Coronary artery (tissue), 2 donors: ENCODE results near the gene PRR36.

ENCODE experiments used
- DNase-seq: peaks from one replicate; pipeline ENCODE4 v3.0.0-alpha.2; 2017; ENCODE audit warnings: low spot score
- H3K27ac ChIP-seq, 2 donors: fragments of 200-600 bp; sonication (generic); one replicate each; pipeline ENCODE4 v1.5.1; 2016 to 2019
- H3K4me3 ChIP-seq: fragments of 200-600 bp; sonication (generic); 2 replicates; pipeline ENCODE4 v1.5.1; 2016; ENCODE audit warnings: mild to moderate bottlenecking, moderate library complexity
- CTCF ChIP-seq: fragments of 200-600 bp; sonication (generic); IDR thresholded peaks from one replicate; pipeline ENCODE4 v1.5.1; 2019; ENCODE audit warnings: antibody characterized with exemption

PRR36 gene

DNA sequence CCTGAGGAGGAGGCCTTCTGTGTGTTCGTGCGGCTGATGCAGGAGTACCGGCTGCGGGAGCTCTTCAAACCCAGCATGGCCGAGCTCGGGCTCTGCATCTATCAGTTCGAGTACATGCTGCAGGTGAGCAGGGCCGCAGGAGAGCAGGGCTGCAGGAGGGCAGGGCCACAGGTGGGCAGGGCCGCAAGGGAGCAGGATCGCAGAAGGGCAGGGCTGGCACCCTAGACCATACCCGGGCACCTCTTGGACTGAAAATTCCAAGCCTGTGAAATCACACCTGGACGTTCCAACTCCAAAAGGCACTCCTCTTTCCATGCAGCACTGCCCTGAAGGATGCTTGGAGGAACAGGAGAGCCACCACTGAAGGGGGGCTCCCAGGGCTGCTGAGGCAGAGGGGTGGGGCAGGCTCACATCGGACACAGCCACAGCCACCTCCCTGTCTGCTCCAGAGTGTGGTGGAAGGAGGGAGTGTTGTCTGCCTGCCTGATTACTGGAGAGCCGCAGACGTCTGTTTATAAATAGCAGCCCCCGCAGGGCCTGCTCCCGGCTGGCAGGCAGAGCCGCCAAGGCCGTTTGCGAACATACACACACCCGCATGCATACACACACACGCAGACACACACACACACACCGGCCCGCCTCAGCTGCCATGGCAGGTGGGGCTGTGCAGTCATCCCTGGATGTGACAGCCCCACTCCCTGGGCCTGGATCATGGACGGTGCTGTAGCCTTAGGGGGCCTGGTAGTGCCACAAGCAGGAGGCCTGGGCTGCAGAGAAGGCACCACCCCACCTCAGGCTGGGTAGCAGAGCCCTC lies 24.0 kb downstream of the PRR36 start:
- DNase-seq = no peak
- no peak overlapping the region for H3K27ac ChIP-seq

DNA sequence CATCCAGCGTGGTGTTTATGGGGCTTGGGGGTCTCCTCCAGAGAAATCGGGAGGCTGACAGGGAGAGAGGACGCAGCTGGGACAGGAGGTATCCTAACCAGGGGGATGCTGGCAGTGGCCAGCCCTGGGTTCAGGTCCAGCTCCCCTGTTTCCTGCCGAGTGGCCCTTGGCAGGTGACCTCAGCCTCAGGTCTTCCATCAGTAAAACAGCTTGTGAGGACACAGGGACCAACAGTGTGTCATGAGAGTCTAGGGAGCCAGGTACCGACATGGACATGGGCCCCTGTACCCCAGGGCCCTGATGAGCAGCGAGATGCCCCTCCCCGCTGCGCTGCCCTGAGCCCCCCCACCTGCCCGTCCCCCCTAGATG lies 24.6 kb downstream of the PRR36 start:
- Histone ChIP-seq H3K4me3 (no peak overlapping the region), H3K27ac (no peak overlapping the region)
- DNase-seq = no peak
- no peak for TF ChIP-seq CTCF

More for the DNA sequence above, 24.0 kb downstream of the PRR36 start:
- H3K4me3 ChIP-seq = no peak overlapping the region
- TF ChIP-seq CTCF = no peak

DNA sequence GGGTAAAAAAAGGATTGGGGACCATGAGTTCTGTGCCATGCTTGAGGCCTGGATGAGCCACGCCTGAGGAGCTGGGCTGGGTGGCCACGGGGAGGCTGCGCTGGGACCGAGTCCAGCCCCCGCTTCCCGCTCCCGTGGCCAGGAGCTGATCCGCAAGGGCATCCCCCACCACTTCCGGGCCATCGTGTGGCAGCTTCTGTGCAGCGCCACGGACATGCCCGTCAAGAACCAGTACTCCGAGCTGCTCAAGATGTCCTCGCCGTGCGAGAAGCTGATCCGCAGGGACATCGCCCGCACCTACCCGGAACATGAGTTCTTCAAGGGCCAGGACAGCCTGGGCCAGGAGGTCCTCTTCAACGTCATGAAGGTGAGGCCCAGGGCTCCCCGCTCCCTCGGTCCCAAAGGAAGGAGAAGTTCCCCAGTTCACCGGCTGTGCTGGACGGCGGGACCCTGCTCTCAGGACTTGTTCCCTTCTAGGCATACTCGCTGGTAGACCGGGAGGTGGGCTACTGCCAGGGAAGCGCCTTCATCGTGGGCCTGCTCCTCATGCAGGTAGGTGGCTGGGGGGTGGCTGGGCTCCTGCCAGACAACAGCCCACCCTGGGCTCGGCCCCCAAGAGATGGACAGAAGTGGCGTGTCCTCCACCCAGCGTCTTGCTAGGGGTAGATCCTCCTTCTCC lies 25.3 kb downstream of the PRR36 start:
- H3K27ac ChIP-seq = no peak overlapping the region
- no peak for TF ChIP-seq CTCF
- no peak overlapping the region for H3K4me3 ChIP-seq
- DNase-seq = no peak

DNA sequence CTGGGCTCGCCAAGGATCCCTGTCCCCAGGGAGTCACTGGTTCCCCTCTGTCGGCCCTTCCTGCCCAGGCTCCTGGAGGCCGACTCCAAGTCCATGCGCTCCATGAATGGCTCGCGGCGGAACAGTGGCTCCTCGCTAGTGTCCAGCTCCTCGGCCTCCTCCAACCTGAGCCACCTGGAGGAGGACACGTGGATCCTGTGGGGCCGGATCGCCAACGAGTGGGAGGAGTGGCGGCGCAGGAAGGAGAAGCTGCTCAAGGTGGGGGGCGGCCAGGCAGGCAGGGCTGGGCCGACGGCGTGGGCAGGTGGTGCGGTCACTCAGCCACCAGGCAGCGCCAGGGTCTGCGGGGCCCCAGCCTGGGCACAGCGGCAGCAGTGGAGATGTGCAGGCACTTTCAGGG lies 26.5 kb downstream of the PRR36 start:
- TF ChIP-seq CTCF = no peak
- no peak overlapping the region for H3K4me3 ChIP-seq
- DNase-seq = no peak
- no peak overlapping the region for H3K27ac ChIP-seq

GRCh38 chr19:7846155-7846646 lies 28.0 kb downstream of the PRR36 start:
- Histone ChIP-seq H3K4me3 (no peak overlapping the region), H3K27ac (no peak overlapping the region)
- DNase-seq = no peak
- no peak for TF ChIP-seq CTCF

DNA sequence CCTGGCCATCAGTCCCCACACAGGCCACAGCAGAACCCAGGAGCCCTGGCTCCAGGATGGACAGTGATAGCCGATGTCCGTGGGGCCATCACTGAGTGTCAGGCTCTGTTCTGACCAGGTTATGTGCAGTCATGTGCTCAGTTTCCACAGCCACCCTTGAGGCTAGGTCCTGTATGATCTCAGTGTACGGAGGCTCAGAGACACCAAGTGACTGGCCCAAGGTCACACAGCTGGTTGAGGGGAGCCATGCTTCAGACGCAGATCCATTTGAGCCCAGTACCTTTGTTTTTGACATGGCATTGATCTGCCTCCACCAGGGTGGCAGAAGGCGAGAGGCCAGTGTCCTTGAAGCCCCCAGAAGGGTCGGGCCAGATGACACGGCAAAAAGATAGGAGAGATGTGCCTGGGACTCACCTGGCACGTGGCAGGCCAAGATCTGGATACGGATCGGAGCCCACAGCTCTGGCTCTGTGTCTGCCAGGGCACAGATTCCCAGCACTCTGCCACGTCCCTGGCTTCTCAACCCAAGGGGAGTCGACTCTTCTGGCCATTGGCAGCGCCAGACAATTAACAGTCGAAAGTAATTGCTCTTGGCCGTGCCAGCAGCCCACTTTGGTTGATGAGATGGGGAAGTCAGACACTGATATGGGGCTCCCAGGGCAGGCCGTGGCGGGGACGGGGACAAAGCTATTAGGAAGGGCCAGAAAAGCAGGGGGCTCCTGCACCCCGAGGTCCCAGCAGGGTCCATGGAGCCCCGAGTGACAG lies 28.6 kb downstream of the PRR36 start:
- Histone ChIP-seq H3K27ac (no peak overlapping the region), H3K4me3 (no peak overlapping the region)
- TF ChIP-seq CTCF = no peak
- DNase-seq = no peak
